H1 (cell line): ENCODE results near the gene ZNF512. TPM values are rescaled to one million over a fixed set of nuclear protein-coding genes. Genes with fewer than 3 reads are reported as not detected.

Source experiments
- CTCF ChIA-PET: fragments of 300-600 bp; sonication (Branson Sonifier 250); formaldehyde crosslinking; loops from one replicate; lab custom pipeline; 2021; ENCODE audit not compliant: partially characterized antibody; lab: Charles Lee
- POLR2A ChIA-PET: fragments of 300-600 bp; sonication (Branson Sonifier 250); formaldehyde crosslinking; loops from one replicate; lab custom pipeline; 2021; ENCODE audit warnings: inconsistent platforms; ENCODE audit not compliant: partially characterized antibody; lab: Charles Lee
- DNase-seq, 2 experiments: peaks; one replicate each; pipeline versions ENCODE4 v3.0.0 to v3.0.0-alpha.2; 2010 to 2022; ENCODE audit warnings: low spot score in 2 of 2, low read depth in 1 of 2, mixed read lengths in 1 of 2
- FAIRE-seq: peaks from 2 replicates; lab custom pipeline; 2011; peaks lifted over from hg19 to GRCh38; lab: Jason Lieb, UNC
- H2AFZ ChIP-seq: 2 replicates; pipeline ENCODE4 v1.8.1; 2012; ENCODE audit warnings: low read length, inconsistent platforms
- H2AK5ac ChIP-seq: 2 replicates; pipeline ENCODE4 v1.6.1; 2013; ENCODE audit warnings: low read depth, low read length
- H2BK120ac ChIP-seq: replicated peaks from 2 replicates; pipeline ENCODE3; 2013; ENCODE audit warnings: low read depth, low read length, inconsistent platforms
- H2BK12ac ChIP-seq: 2 replicates; pipeline ENCODE4 v1.6.1; 2013; ENCODE audit warnings: low read depth, low read length
- H2BK15ac ChIP-seq: 2 replicates; pipeline ENCODE4 v1.6.1; 2013; ENCODE audit warnings: low read length
- H2BK20ac ChIP-seq: 2 replicates; pipeline ENCODE4 v1.6.1; 2013; ENCODE audit warnings: low read length
- H2BK5ac ChIP-seq: 2 replicates; pipeline ENCODE4 v1.6.1; 2013; ENCODE audit warnings: low read depth, low read length
- H3K14ac ChIP-seq: 2 replicates; pipeline ENCODE4 v1.6.1; 2013; ENCODE audit warnings: inconsistent platforms; ENCODE audit not compliant: insufficient read length
- H3K18ac ChIP-seq: 2 replicates; pipeline ENCODE4 v1.6.1; 2013; ENCODE audit warnings: low read length; ENCODE audit errors: extremely low read depth
- H3K23ac ChIP-seq: 2 replicates; pipeline ENCODE4 v1.6.1; 2013; ENCODE audit warnings: inconsistent platforms; ENCODE audit not compliant: insufficient read length
- H3K23me2 ChIP-seq: 2 replicates; pipeline ENCODE4 v1.6.1; 2013; ENCODE audit warnings: low read depth, low read length
- H3K27ac ChIP-seq: 2 replicates; pipeline ENCODE4 v1.6.1; 2011; ENCODE audit warnings: low read depth, low read length, inconsistent platforms
- H3K27me3 ChIP-seq, 4 experiments: replicated peaks in 1 of 4; 1 replicate in 1 of 4; 2 replicates in 3 of 4; pipeline versions ENCODE4 v1.6.1 to v1.8.1; 2011 to 2013; ENCODE audit warnings: low read length in 3 of 4, mild to moderate bottlenecking in 3 of 4, inconsistent platforms in 2 of 4, mixed read lengths in 2 of 4, moderate library complexity in 1 of 4; ENCODE audit not compliant: control insufficient read depth in 3 of 4, insufficient read depth in 3 of 4; ENCODE audit errors: extremely low read depth in 1 of 4
- H3K36me3 ChIP-seq, 4 experiments: 2 replicates each; pipeline versions ENCODE4 v1.6.1 to v1.8.1; 2011 to 2013; ENCODE audit warnings: mild to moderate bottlenecking in 4 of 4, low read length in 3 of 4, moderate library complexity in 2 of 4, control low read depth in 1 of 4, inconsistent platforms in 1 of 4; ENCODE audit not compliant: insufficient read depth in 4 of 4, control insufficient read depth in 2 of 4
- H3K4ac ChIP-seq: replicated peaks from 2 replicates; pipeline ENCODE3; 2013; ENCODE audit warnings: low read length, low read depth, mixed read lengths, inconsistent platforms; ENCODE audit not compliant: insufficient read length
- H3K4me1 ChIP-seq, 4 experiments: replicated peaks in 1 of 4; 1 replicate in 1 of 4; 2 replicates in 3 of 4; pipeline versions ENCODE4 v1.6.1 to v1.8.1; 2011 to 2013; ENCODE audit warnings: low read length in 3 of 4, inconsistent platforms in 2 of 4, mixed read lengths in 1 of 4; ENCODE audit not compliant: insufficient read depth in 4 of 4, control insufficient read depth in 3 of 4
- H3K4me2 ChIP-seq, 2 experiments: 2 replicates each; pipeline versions ENCODE4 v1.6.1 to v1.8.1; 2011 to 2013; ENCODE audit warnings: low read depth in 2 of 2, low read length in 2 of 2, control low read depth in 1 of 2, inconsistent platforms in 1 of 2, mild to moderate bottlenecking in 1 of 2; ENCODE audit not compliant: insufficient read depth in 1 of 2
- H3K4me3 ChIP-seq, 4 experiments: fragments of 200-600, 300-600 bp in 1 of 4; sonication (generic), shearing (Covaris generic), sonication (Bioruptor Twin) in 1 of 4; 2 replicates each; pipeline versions ENCODE4 v1.5.1 to v1.8.1; 2011 to 2016; ENCODE audit warnings: low read length in 4 of 4, low read depth in 3 of 4, control low read depth in 2 of 4, inconsistent platforms in 2 of 4, mild to moderate bottlenecking in 2 of 4, mixed read lengths in 1 of 4, moderate library complexity in 1 of 4; ENCODE audit not compliant: insufficient read depth in 2 of 4; ENCODE audit errors: extremely low read depth in 1 of 4
- H3K56ac ChIP-seq: replicated peaks from 2 replicates; pipeline ENCODE3; 2013; ENCODE audit warnings: low read depth, mild to moderate bottlenecking, mixed read lengths, low read length, inconsistent platforms; ENCODE audit not compliant: insufficient read length
- H3K79me1 ChIP-seq: 2 replicates; pipeline ENCODE4 v1.6.1; 2013; ENCODE audit warnings: low read depth, low read length, control low read depth
- H3K79me2 ChIP-seq, 2 experiments: 2 replicates each; pipeline versions ENCODE4 v1.6.1 to v1.8.1; 2012 to 2013; ENCODE audit warnings: low read length in 2 of 2, mild to moderate bottlenecking in 2 of 2, inconsistent platforms in 1 of 2; ENCODE audit not compliant: insufficient read depth in 2 of 2, control insufficient read depth in 1 of 2
- H3K9ac ChIP-seq, 4 experiments: replicated peaks in 1 of 4; 1 replicate in 1 of 4; 2 replicates in 3 of 4; pipeline versions ENCODE4 v1.6.1 to v1.8.1; 2011 to 2013; ENCODE audit warnings: low read depth in 3 of 4, low read length in 3 of 4, control low read depth in 2 of 4, mild to moderate bottlenecking in 2 of 4, moderate library complexity in 2 of 4, inconsistent platforms in 1 of 4; ENCODE audit errors: extremely low read depth in 1 of 4
- H3K9me3 ChIP-seq, 2 experiments: 2 replicates each; pipeline versions ENCODE4 v1.6.1 to v1.8.1; 2012 to 2013; ENCODE audit warnings: mild to moderate bottlenecking in 2 of 2, moderate library complexity in 2 of 2, control low read depth in 1 of 2, inconsistent platforms in 1 of 2, low read depth in 1 of 2, low read length in 1 of 2, mixed read lengths in 1 of 2; ENCODE audit not compliant: insufficient read depth in 2 of 2
- H4K20me1 ChIP-seq, 2 experiments: replicated peaks in 1 of 2; 2 replicates each; pipeline versions ENCODE3 to v1.8.1; 2011 to 2013; ENCODE audit warnings: inconsistent platforms in 2 of 2, low read length in 2 of 2, mild to moderate bottlenecking in 1 of 2; ENCODE audit not compliant: insufficient read depth in 2 of 2, control insufficient read depth in 1 of 2
- H4K5ac ChIP-seq: 2 replicates; pipeline ENCODE4 v1.6.1; 2013; ENCODE audit warnings: low read length, low read depth, mixed read lengths, inconsistent platforms; ENCODE audit not compliant: insufficient read length
- H4K8ac ChIP-seq: 2 replicates; pipeline ENCODE4 v1.8.0; 2013; ENCODE audit warnings: mild to moderate bottlenecking, moderate library complexity, low read length, inconsistent platforms; ENCODE audit not compliant: insufficient read depth; ENCODE audit errors: extremely low read depth
- H4K91ac ChIP-seq: replicated peaks from 2 replicates; pipeline ENCODE3; 2013; ENCODE audit warnings: low read length, mixed read lengths, inconsistent platforms; ENCODE audit not compliant: insufficient read length
- BCL11A ChIP-seq, 2 experiments: IDR thresholded peaks; one replicate each; pipeline ENCODE4 v1.6.1; 2011; ENCODE audit warnings: low read depth in 2 of 2, low read length in 2 of 2, mild to moderate bottlenecking in 2 of 2
- CBX8 ChIP-seq: fragments of 300-800, 300-1000 bp; sonication (generic); IDR thresholded peaks from 2 replicates; pipeline ENCODE4 v1.7.1; 2016; ENCODE audit warnings: low read depth, low read length, borderline replicate concordance
- CEBPB ChIP-seq: IDR thresholded peaks from 2 replicates; pipeline ENCODE4 v1.6.1; 2012; ENCODE audit warnings: low read depth, low read length
- CHD1 ChIP-seq: IDR thresholded peaks from 2 replicates; pipeline ENCODE4 v1.6.1; 2012; ENCODE audit warnings: low read depth, low read length, improper control_type of control experiment
- CHD2 ChIP-seq: IDR thresholded peaks from 2 replicates; pipeline ENCODE4 v1.6.1; 2012; ENCODE audit warnings: low read length, improper control_type of control experiment
- CREB1 ChIP-seq: IDR thresholded peaks from 2 replicates; pipeline ENCODE4 v1.6.1; 2012; ENCODE audit warnings: inconsistent platforms
- CTBP2 ChIP-seq: IDR thresholded peaks from 2 replicates; pipeline ENCODE4 v1.7.0; 2011; ENCODE audit warnings: borderline replicate concordance, mild to moderate bottlenecking, moderate library complexity, mixed read lengths, low read length; ENCODE audit not compliant: insufficient read depth, insufficient read length
- JUN ChIP-seq: IDR thresholded peaks from 2 replicates; pipeline ENCODE4 v1.6.1; 2011; ENCODE audit warnings: low read depth, mild to moderate bottlenecking, improper control_type of control experiment, low read length
- JUND ChIP-seq: IDR thresholded peaks from 2 replicates; pipeline ENCODE4 v1.6.1; 2011; ENCODE audit warnings: mild to moderate bottlenecking, improper control_type of control experiment, low read length
- KDM1A ChIP-seq: fragments of 200-600, 300-600 bp; sonication (generic); IDR thresholded peaks from 2 replicates; pipeline ENCODE4 v1.7.1; 2016; ENCODE audit warnings: mild to moderate bottlenecking, low read length, borderline replicate concordance
- WGBS, 2 experiments: shearing (Covaris generic) in 1 of 2; methylation state at CpG; one replicate each; pipeline versions ENCODE4 v1.1.6 to v1.1.7; 2013 to 2015; ENCODE audit warnings: low lambda C conversion rate in 2 of 2, mixed read lengths in 2 of 2, inconsistent platforms in 1 of 2, low coverage in 1 of 2, missing lambda C conversion rate in 1 of 2; ENCODE audit not compliant: insufficient replicate concordance in 2 of 2, insufficient coverage in 1 of 2, insufficient read length in 1 of 2; ENCODE audit errors: extremely low coverage in 1 of 2, missing lambda C conversion rate in 1 of 2; 5-methylcytosine and 5-hydroxymethylcytosine counted together
- polyA plus RNA-seq, 7 experiments: library from polyadenylated mRNA; depleted of rRNA in 3 of 7; stranded (reverse) in 5 of 7; unstranded in 2 of 7; fragments of >200 nt in 5 of 7; fragments of 200-250 nt in 2 of 7; gene quantifications; 1 replicate in 5 of 7; 2 replicates in 1 of 7; 4 replicates in 1 of 7; pipeline versions ENCODE4 v1.2.1 to v1.2.3, GENCODE V29; 2011 to 2013; ENCODE audit warnings: missing spikeins in 2 of 7, mixed read lengths in 2 of 7
- total RNA-seq: library from RNA; stranded (reverse); fragmentation: NEBNext Ultra II Directional; extraction: Animal tissue kit (Norgen Biotek cat#: 25700); gene quantifications from 2 replicates; pipeline ENCODE4 v1.2.1, GENCODE V29; 2021
- TF ChIP-seq, protein P1 (sequence below): IDR thresholded peaks from 2 replicates; pipeline ENCODE4 v1.6.1; 2011; ENCODE audit warnings: low read length, improper control_type of control experiment

Gene ZNF512
- total and polyA plus RNA-seq, 2 of the 8 experiments (the other 6 are each of a cell fraction or from before 2014, with no cell fraction given), result 17.6 to 37.9 TPM

DNA sequence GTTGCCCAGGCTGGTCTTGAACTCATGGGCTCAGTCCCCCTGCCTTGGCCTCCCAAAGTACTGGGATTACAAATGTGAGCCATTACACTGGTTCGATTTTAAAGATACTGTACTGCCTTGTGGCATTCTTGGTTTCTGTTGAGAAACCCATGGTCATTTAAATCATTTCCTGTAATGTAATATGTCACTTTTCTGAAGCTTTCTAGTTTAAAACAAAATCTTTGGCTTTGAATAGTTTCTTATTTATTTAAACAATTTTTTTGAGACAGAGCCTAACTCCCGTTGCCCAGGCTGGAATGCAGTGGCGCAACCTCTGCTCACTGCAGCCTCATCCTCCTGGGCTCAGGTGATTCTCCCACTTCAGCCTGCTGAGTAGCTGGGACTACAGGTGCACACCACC, 8.9 kb downstream of the ZNF512 start:
- Histone ChIP-seq H3K9me3 (peaks cover 6 to 25% of the 10 kb centered on the region in 2 experiments; a peak in 3 of 4 replicates), H2AFZ (no peak overlapping the region), H4K20me1 (no peaks in the 10 kb centered on the region), H3K4me2 (no peak overlapping the region), H2BK12ac (no peak overlapping the region), H3K23ac (no peak overlapping the region), H3K79me2 (peaks cover 15 to 79% of the 10 kb centered on the region in 2 experiments), H3K23me2 (no peaks in the 10 kb centered on the region), H3K36me3 (peaks cover 0 to 7% (median 0%) of the 10 kb centered on the region in 4 experiments; a peak in 2 of 8 replicates), H3K18ac (no peak overlapping the region), H2BK5ac (no peak overlapping the region), H3K4ac (no peak overlapping the region), H2BK15ac (no peak overlapping the region), H3K14ac (no peak overlapping the region), H2BK20ac (no peak overlapping the region), H2BK120ac (no peak overlapping the region), H3K79me1 (peaks cover 2% of the 10 kb centered on the region; the same call in 1 of the 2 replicates), H3K4me1 (no peaks in the 10 kb centered on the region), H4K8ac (no peak overlapping the region), H3K27me3 (no peaks in the 10 kb centered on the region), H3K27ac (no peak overlapping the region), H3K9ac (no peak overlapping the region), H3K56ac (no peak overlapping the region), H4K91ac (no peak overlapping the region), H2AK5ac (no peak overlapping the region), H4K5ac (no peak overlapping the region), H3K4me3 (no peak overlapping the region)
- CTCF ChIA-PET, result no interaction called here
- DNase-seq, result no peak
- POLR2A ChIA-PET, result interaction anchor here (0.8 kb wide), 1 partner anchor 64 kb away, joined by 4 read pairs; no protein-coding TSS in a partner anchor
- FAIRE-seq, result no peak
- 86% methylated on average over 3 of the region's 3 CpGs; no CpG with 5 or more reads in 1 of the 2 experiments for WGBS, 2 experiments
- no peak for TF ChIP-seq CHD2
- TF ChIP-seq CBX8, result no peak
- TF ChIP-seq JUND, result no peak
- no peak for TF ChIP-seq CEBPB
- TF ChIP-seq, protein P1, sequence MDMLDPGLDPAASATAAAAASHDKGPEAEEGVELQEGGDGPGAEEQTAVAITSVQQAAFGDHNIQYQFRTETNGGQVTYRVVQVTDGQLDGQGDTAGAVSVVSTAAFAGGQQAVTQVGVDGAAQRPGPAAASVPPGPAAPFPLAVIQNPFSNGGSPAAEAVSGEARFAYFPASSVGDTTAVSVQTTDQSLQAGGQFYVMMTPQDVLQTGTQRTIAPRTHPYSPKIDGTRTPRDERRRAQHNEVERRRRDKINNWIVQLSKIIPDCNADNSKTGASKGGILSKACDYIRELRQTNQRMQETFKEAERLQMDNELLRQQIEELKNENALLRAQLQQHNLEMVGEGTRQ, result no peak
- TF ChIP-seq KDM1A, result no peak
- TF ChIP-seq BCL11A (IDR thresholded peaks at IDR 0.05; ENCODE audit: low read depth in 2 of 2, low read length in 2 of 2), result no peak
- no peak for TF ChIP-seq CHD1
- no peak for TF ChIP-seq JUN
- TF ChIP-seq CREB1, result no peak
- no peak for TF ChIP-seq CTBP2
